HG03521 (cell line): Measurements from ENCODE around the gene TNNT1.
"Not testable (repeated sequence)": the region's sequence is repeated elsewhere in the genome, so short reads cannot be mapped to it uniquely, and the experiment has no call there.

Experiments used
- ATAC-seq: cut with Tn5 transposase; IDR thresholded peaks from one replicate; pipeline ENCODE4 v1.9.1; 2021; ENCODE audit warnings: mild to moderate bottlenecking, moderate library complexity; ENCODE audit not compliant: unreplicated experiment

TNNT1 gene

DNA sequence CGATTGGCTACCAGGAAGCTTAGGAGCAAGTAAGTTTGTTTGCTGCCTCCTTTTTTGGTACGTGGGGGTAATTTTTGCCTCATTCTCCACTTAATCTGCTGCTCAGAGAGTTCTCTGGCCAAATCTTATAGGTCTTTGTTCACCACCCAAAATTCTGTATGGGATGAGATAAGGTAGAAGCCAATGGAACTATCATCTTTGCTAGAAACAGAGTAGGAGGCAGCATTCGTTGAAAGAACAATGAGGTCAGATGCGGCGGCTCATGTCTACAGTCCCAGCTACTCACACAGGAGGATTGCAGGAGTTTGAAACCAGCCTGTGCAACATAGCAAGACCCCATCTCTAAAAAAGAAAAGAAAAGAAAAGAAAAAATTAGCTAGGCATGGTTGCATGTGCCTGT lies 22.4 kb upstream of the TNNT1 start:
- no peak for ATAC-seq

GRCh38 chr19:55169136-55169535 lies 20.1 kb upstream of the TNNT1 start:
- ATAC-seq, result no peak

DNA sequence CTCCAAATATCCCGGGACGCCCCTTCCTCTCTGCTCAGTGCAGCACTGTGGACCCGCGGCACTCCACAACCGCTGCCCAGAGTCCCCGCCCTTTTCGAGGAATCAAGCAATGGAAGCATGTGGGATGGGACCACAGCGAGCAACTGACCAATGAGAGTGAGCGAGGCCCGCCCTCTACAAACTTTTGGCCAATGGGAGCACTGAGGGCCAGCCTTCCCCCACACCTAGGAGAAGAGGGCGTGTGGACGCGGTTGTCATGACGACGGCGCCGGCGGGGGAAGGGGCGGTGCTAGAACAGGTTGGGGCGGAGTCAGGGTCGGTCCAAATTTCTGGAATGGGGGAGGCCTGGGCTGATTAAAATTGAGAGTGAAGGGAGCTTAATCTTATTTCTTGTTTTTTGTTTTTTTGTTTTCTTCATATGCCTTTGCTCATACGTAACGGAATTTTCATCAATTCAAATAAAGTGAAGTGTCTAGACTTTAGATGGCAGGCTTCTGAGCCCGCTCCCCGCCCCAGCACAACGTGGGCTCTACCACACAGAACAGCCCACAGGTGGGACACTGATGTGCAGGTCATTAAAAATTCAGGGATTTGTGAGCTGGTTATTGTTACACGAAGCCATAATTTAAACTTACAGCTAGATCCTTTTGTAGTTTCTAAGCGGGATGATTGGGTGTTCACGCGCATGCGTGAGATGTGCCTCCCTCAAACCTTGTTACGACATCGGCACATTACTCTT lies 17.7 kb upstream of the TNNT1 start, which contains the start of gene DNAAF3:
Gene DNAAF3, minus strand, starts transcription at position 84 of the 739 bp plus-strand sequence. CDS start 200 bp downstream, outside the sequence.
- ATAC-seq, result no peak

- no peak for ATAC-seq
These were observed 17.0 kb upstream of the TNNT1 start for GRCh38 chr19:55165952-55166529.

DNA sequence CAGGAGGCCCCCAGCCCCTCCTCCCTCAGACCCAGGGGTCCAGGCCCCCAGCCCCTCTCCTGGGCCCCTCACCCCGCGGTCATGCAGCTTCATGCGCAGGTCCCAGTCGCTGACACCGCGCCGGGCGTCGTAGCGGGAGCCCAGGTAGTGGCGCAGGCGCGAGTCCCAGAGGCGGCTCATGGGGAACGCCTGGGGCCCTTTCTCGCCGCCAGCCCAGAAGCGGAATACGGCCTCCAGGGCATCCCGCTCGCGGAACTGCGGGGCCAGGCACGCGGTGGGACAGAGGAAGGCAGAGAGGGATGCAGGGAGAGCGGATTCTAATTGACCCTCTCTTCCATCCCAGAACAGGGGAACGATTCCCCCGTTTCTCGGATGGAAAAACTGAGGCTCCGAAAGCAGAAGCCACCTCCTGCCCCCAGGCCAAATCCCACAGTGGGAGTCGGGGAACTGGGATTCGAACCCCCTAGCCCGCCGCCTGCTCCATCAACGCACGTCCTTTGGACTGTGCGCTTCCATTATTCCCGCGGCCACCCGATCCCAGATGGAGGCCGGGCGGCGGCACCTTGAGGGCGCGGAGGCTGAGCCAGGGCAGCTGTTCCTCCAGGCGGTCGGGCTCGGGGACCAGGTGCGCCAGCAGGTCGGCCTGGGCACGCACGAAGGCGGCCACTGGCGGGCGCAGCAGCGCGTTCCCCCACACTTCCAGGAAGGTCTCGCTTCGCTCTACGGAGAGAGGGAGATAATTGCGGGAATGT lies 12.7 kb upstream of the TNNT1 start:
- ATAC-seq, result no peak

DNA sequence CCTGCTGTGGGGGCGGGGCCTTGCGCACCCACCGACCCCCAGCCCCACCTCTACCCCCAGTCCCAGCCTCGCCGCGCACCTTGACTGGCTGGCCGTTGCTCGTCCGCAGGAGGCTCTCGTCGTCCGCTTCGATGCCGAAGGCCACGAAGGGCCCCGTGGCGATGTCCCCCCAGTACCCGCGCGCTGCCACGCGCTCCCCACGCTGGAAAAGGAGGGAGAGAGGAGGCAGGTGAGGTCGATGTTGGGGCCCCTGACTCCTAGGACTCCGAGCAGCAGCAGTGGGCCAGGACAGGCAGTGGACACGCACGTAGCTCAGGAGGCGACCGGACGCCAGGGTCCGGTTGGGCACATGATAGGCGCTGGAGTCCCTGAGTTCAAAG lies 12.0 kb upstream of the TNNT1 start:
- ATAC-seq, result no peak

GRCh38 chr19:55160128-55160985 lies 11.4 kb upstream of the TNNT1 start:
- no peak for ATAC-seq

DNA sequence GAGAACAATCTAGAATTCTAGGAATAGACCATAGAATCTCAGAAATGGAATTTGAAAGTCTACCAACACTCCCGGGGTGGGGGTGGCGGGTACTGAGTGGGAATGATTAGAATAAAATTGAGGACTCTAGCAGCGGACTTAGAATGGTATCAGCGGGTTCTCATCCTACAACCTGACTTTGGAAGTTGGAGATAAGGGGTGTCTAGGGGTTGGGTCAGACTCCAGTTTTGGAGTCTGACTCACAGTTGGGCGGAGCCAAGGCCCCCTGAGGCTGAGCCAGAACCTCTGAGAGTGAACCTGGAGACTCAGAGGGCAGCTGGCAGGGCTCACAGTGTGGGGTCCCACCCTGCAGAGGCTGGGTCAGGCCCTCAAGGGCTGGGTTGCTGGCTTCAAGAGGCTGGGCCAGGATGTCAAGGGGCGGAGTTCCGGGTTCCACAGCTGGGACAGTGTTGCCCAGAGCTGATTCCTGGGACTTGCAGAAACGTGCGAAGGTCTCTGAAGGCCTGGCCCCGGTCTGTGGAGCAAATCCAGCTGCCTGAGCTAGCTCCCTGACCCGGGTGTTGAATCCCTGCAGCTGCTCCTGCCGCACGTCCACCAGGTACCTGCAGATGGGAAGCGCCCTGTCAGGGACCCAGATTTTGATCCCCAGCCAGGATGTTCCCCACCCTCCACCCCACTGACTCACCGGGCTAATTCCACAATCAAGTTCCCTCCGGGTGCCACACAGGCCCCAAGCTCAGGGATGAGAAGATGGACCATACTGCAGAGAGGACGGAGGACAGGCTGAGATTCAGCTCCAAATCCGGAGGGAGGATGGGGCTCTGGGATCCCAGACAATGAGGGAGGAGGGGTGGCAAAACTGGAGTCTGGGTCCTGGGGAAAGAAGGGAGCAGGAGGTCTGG lies 10.1 kb upstream of the TNNT1 start:
- no peak for ATAC-seq

GRCh38 chr19:55158423-55158822 lies 9.4 kb upstream of the TNNT1 start:
- ATAC-seq, result no peak

DNA sequence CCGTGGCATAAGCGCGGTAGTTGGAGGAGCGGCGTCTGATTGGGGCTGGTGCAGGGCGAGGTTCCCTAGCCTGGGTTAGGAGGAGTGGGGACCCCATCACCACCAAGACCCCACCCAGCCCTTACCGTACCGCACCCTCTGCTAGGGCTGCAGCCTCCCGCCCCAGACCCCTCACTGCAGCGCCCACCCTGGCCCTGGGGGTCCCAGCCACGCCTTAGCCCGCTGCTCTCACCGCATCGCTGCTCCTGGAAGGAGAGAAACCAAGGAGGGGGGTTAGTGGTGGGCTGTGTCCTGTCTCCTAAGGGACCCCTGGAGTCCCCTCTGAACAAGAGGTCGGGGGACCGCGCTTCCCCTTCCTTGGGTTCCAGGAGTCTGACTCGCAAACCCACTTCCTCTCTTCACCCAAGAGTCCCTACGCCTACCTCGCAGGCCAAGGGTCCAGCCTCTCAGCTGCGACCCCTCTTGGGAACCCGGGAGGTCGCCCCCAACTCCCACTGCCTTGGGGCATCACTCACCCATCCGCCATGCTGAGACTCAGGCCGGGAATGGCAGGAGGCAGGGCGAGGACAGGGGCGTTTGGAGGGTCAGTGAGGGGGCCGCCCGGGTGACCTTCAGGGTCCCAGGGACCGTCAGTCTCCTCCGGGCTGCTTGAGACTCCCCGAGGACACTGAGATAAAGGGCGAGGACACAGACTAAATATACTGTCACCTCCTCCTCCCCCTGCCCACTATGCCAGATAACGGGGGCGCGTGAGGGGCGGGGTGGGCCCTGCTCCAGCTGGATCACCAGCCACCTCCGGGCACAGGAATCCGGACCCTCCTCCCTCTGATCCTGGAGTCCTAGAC lies 8.3 kb upstream of the TNNT1 start, which contains the start of gene TNNI3:
Gene TNNI3, minus strand, starts transcription at position 669 of the 845 bp plus-strand sequence. Its CDS starts 143 bp downstream, at position 526.
- no peak for ATAC-seq

- ATAC-seq, result no peak
These were observed 7.4 kb upstream of the TNNT1 start for GRCh38 chr19:55156202-55157063.

DNA sequence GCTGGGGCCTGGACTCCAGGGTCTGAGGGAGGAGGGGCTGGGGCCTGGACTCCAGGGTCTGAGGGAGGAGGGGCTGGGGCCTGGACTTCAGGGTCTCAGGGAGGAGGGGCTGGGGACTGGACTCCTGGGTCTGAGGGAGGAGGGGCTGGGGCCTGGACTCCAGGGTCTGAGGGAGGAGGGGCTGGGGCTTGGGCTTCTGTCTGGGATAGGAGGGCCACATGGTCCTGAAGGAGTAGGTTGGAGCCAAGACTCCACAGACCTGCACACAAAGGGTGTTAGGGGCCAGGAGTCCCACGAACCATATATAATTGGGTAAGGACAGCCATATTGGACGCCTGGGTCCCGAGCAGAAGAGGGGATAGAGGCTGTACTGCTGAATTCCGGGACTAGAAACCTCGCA lies 6.8 kb upstream of the TNNT1 start:
- not testable (repeated sequence) for ATAC-seq

DNA sequence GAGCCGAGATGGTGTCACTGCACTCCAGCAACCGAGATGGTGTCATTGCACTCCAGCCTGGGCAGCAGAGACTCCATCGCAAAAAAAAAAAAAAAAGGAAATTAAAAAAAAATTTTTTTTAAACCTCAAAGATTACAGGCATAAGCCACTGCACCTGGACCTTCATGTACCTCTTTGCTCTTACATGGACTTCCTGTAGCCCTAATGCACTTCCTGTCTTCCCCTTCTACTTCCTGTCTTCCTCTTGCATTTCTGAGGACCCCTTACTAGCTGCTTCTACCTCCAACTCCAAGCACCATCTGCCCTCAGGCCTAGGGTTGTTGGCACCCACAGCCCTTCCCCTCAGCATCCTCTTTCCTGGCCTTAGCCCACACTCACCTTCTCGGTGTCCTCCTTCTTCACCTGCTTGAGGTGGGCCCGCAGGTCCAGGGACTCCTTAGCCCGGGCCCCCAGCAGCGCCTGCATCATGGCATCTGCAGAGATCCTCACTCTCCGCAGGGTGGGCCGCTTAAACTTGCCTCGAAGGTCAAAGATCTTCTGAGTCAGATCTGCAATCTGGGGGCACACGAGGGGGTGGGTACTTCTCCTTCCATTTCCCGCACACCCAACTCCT lies 4.8 kb upstream of the TNNT1 start:
- ATAC-seq, result no peak

DNA sequence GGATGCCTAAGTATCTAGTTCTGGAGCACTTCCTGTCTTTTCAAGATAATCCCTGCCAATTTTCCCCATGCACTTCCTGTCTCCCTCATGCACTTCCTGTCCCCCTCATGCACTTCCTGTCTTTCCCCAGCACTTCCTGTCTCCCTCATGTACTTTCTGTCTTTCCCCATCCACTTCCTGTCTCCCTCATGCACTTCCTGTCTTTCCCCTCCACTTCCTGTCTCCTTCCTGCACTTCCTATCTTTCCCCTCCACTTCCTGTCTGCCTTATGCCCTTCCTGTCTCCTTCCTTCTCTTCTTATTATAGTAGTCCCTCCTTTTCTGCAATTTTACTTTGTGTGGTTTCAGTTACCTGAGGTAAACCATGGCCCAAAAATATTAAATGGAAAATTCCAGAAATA lies 3.0 kb upstream of the TNNT1 start:
- no peak for ATAC-seq

DNA sequence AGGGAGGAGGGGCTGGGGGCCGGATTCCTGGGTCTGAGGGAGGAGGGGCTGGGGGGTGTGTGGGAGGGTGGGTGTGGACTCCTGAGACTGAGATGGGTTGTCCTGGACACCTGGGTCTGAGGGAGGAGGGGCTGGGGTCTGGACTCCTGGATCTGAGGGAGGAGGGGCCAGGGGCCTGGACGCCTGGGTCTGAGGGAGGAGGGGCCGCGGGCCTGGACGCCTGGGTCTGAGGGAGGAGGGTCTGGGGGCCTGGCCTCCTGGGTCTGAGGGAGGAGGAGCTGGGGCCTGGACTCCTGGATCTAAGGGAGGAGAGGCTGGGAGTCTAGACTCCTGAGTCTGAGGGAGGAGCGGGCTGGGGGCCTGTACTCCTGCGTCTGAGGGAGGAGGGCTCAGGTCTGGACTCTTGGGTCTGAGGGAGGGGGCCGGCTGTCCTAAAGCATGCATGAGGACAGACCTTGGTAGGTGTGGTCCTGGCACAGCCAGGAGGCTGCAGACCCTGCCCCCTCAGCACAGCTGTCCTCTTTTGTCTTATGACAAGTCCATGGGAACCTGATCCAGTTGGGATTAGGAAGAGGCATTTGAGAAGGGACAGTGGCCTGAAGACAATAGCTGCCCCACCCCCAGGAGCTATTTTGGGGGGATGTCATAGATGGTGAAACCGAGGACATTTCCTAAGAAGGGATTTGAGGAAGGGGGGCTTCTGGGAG lies 1.3 kb downstream of the TNNT1 start:
- no peak for ATAC-seq

DNA sequence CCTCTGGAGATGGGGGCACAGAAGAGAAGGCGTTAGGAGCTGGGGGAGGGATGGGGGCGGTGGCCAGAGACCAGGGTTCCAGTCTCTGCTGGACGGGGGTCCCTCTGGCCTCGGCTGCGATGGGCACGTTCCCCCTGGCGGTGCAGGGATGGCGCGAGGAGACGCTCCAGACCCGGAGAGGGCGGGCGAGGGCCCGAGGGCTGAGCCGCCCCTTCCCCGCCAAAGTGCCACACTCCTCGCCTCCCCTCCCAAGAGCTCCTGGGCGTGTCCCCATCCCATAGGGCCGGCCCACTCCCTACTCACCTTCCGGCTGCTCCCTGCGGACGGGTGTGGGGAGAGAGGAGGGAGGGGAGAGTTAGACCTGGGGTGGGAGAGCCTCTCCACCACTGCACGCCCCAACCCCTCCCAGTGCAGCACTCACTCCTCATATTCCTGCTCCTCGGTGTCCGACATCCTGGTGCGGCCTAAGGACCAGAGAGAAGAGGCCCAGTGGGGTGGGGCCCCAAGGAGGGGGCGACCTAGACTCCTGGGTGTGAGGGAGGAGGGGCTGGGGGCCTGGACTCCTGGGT lies 2.2 kb downstream of the TNNT1 start:
- no peak for ATAC-seq
